A549 treated with AZD2906 at 1 μM for 4 hours (cell line): Measurements from ENCODE around the gene TMEM101. TPM values are rescaled to one million over a fixed set of nuclear protein-coding genes. Genes with fewer than 3 reads are reported as not detected.

Experiments used
- total RNA-seq: library from RNA; stranded (reverse); fragments of 200-300 nt; extraction: Qiagen RNA extraction; gene quantifications from 5 replicates; pipeline ENCODE4 v1.2.3, GENCODE V29; 2022

Gene TMEM101
- 26.6 to 32.4 TPM (median 30.7 TPM) in 5 replicates for total RNA-seq

GRCh38 chr17:44014437-44015172 lies at the start of gene TMEM101:
Gene TMEM101 (minus strand): TSS chr17:44014963. CDS start chr17:44014952, 11 bp downstream.

GRCh38 chr17:44004077-44004760 lies 10.5 kb downstream of the TMEM101 start, which contains the start of gene NAGS:
Gene NAGS (plus strand): TSS chr17:44004622. CDS start chr17:44004664, 42 bp downstream.

Other genes with a start within 250 kb of the TMEM101 start
- gene DUSP3, start 236.0 kb downstream of the TMEM101 start, total RNA-seq = 55.7 to 61.7 TPM (median 57.9 TPM) in 5 replicates
- gene CFAP97D1, start 234.5 kb downstream of the TMEM101 start, total RNA-seq = 0.01 to 0.03 TPM (median 0.02 TPM) in 3 of 5 replicates, not detected in the others
- gene MPP3, start 181.8 kb downstream of the TMEM101 start, total RNA-seq = 13.9 to 16.7 TPM (median 15.3 TPM) in 5 replicates
- gene CD300LG, start 167.8 kb downstream of the TMEM101 start, total RNA-seq = not detected in 5 replicates
- gene MPP2, start 107.4 kb downstream of the TMEM101 start, total RNA-seq = 1.1 to 1.8 TPM (median 1.4 TPM) in 5 replicates
- 0.34 to 0.43 TPM in 2 of 5 replicates, not detected in the others for gene PPY, start 72.5 kb downstream of the TMEM101 start, total RNA-seq
- 0.08 TPM in 1 of 5 replicates, not detected in the others for gene PYY, start 61.0 kb downstream of the TMEM101 start, total RNA-seq
- gene NAGS, start 10.3 kb downstream of the TMEM101 start, total RNA-seq = 1.1 to 1.4 TPM (median 1.2 TPM) in 5 replicates
- 48.6 to 52.3 TPM (median 49.5 TPM) in 5 replicates for gene LSM12, start 51.7 kb upstream of the TMEM101 start, total RNA-seq
- gene G6PC3, start 55.8 kb upstream of the TMEM101 start, total RNA-seq = 116 to 174 TPM (median 167 TPM) in 5 replicates
- gene HDAC5, start 108.7 kb upstream of the TMEM101 start, total RNA-seq = 12.0 to 16.8 TPM (median 15.3 TPM) in 5 replicates
- gene HROB, start 127.0 kb upstream of the TMEM101 start, total RNA-seq = 8.3 to 11.9 TPM (median 11.3 TPM) in 5 replicates
- 0.07 TPM in 3 of 5 replicates, not detected in the others for gene ASB16, start 155.7 kb upstream of the TMEM101 start, total RNA-seq
- gene TMUB2, start 172.0 kb upstream of the TMEM101 start, total RNA-seq = 34.5 to 43.3 TPM (median 42.7 TPM) in 5 replicates
- 52.9 to 68.2 TPM (median 63.5 TPM) in 5 replicates for gene ATXN7L3, start 184.9 kb upstream of the TMEM101 start, total RNA-seq
- 79.2 to 91.0 TPM (median 85.8 TPM) in 5 replicates for gene UBTF, start 204.7 kb upstream of the TMEM101 start, total RNA-seq